H1 (cell line): Measurements from ENCODE around the gene SKA3. TPM values are rescaled to one million over a fixed set of nuclear protein-coding genes. Genes with fewer than 3 reads are reported as not detected.

Source experiments
- CTCF ChIA-PET: fragments of 300-600 bp; sonication (Branson Sonifier 250); formaldehyde crosslinking; loops from one replicate; lab custom pipeline; 2021; ENCODE audit not compliant: partially characterized antibody; lab: Charles Lee
- POLR2A ChIA-PET: fragments of 300-600 bp; sonication (Branson Sonifier 250); formaldehyde crosslinking; loops from one replicate; lab custom pipeline; 2021; ENCODE audit warnings: inconsistent platforms; ENCODE audit not compliant: partially characterized antibody; lab: Charles Lee
- DNase-seq, 2 experiments: peaks; one replicate each; pipeline versions ENCODE4 v3.0.0 to v3.0.0-alpha.2; 2010 to 2022; ENCODE audit warnings: low spot score in 2 of 2, low read depth in 1 of 2, mixed read lengths in 1 of 2
- FAIRE-seq: peaks from 2 replicates; lab custom pipeline; 2011; peaks lifted over from hg19 to GRCh38; lab: Jason Lieb, UNC
- H2AFZ ChIP-seq: 2 replicates; pipeline ENCODE4 v1.8.1; 2012; ENCODE audit warnings: low read length, inconsistent platforms
- H2AK5ac ChIP-seq: 2 replicates; pipeline ENCODE4 v1.6.1; 2013; ENCODE audit warnings: low read depth, low read length
- H2BK120ac ChIP-seq: replicated peaks from 2 replicates; pipeline ENCODE3; 2013; ENCODE audit warnings: low read depth, low read length, inconsistent platforms
- H2BK12ac ChIP-seq: 2 replicates; pipeline ENCODE4 v1.6.1; 2013; ENCODE audit warnings: low read depth, low read length
- H2BK15ac ChIP-seq: 2 replicates; pipeline ENCODE4 v1.6.1; 2013; ENCODE audit warnings: low read length
- H2BK20ac ChIP-seq: 2 replicates; pipeline ENCODE4 v1.6.1; 2013; ENCODE audit warnings: low read length
- H2BK5ac ChIP-seq: 2 replicates; pipeline ENCODE4 v1.6.1; 2013; ENCODE audit warnings: low read depth, low read length
- H3K14ac ChIP-seq: 2 replicates; pipeline ENCODE4 v1.6.1; 2013; ENCODE audit warnings: inconsistent platforms; ENCODE audit not compliant: insufficient read length
- H3K18ac ChIP-seq: 2 replicates; pipeline ENCODE4 v1.6.1; 2013; ENCODE audit warnings: low read length; ENCODE audit errors: extremely low read depth
- H3K23ac ChIP-seq: 2 replicates; pipeline ENCODE4 v1.6.1; 2013; ENCODE audit warnings: inconsistent platforms; ENCODE audit not compliant: insufficient read length
- H3K23me2 ChIP-seq: 2 replicates; pipeline ENCODE4 v1.6.1; 2013; ENCODE audit warnings: low read depth, low read length
- H3K27ac ChIP-seq: 2 replicates; pipeline ENCODE4 v1.6.1; 2011; ENCODE audit warnings: low read depth, low read length, inconsistent platforms
- H3K27me3 ChIP-seq, 4 experiments: replicated peaks in 1 of 4; 1 replicate in 1 of 4; 2 replicates in 3 of 4; pipeline versions ENCODE4 v1.6.1 to v1.8.1; 2011 to 2013; ENCODE audit warnings: low read length in 3 of 4, mild to moderate bottlenecking in 3 of 4, inconsistent platforms in 2 of 4, mixed read lengths in 2 of 4, moderate library complexity in 1 of 4; ENCODE audit not compliant: control insufficient read depth in 3 of 4, insufficient read depth in 3 of 4; ENCODE audit errors: extremely low read depth in 1 of 4
- H3K36me3 ChIP-seq, 4 experiments: 2 replicates each; pipeline versions ENCODE4 v1.6.1 to v1.8.1; 2011 to 2013; ENCODE audit warnings: mild to moderate bottlenecking in 4 of 4, low read length in 3 of 4, moderate library complexity in 2 of 4, control low read depth in 1 of 4, inconsistent platforms in 1 of 4; ENCODE audit not compliant: insufficient read depth in 4 of 4, control insufficient read depth in 2 of 4
- H3K4ac ChIP-seq: replicated peaks from 2 replicates; pipeline ENCODE3; 2013; ENCODE audit warnings: low read length, low read depth, mixed read lengths, inconsistent platforms; ENCODE audit not compliant: insufficient read length
- H3K4me1 ChIP-seq, 4 experiments: replicated peaks in 1 of 4; 1 replicate in 1 of 4; 2 replicates in 3 of 4; pipeline versions ENCODE4 v1.6.1 to v1.8.1; 2011 to 2013; ENCODE audit warnings: low read length in 3 of 4, inconsistent platforms in 2 of 4, mixed read lengths in 1 of 4; ENCODE audit not compliant: insufficient read depth in 4 of 4, control insufficient read depth in 3 of 4
- H3K4me2 ChIP-seq, 2 experiments: 2 replicates each; pipeline versions ENCODE4 v1.6.1 to v1.8.1; 2011 to 2013; ENCODE audit warnings: low read depth in 2 of 2, low read length in 2 of 2, control low read depth in 1 of 2, inconsistent platforms in 1 of 2, mild to moderate bottlenecking in 1 of 2; ENCODE audit not compliant: insufficient read depth in 1 of 2
- H3K4me3 ChIP-seq, 4 experiments: fragments of 200-600, 300-600 bp in 1 of 4; sonication (generic), shearing (Covaris generic), sonication (Bioruptor Twin) in 1 of 4; 2 replicates each; pipeline versions ENCODE4 v1.5.1 to v1.8.1; 2011 to 2016; ENCODE audit warnings: low read length in 4 of 4, low read depth in 3 of 4, control low read depth in 2 of 4, inconsistent platforms in 2 of 4, mild to moderate bottlenecking in 2 of 4, mixed read lengths in 1 of 4, moderate library complexity in 1 of 4; ENCODE audit not compliant: insufficient read depth in 2 of 4; ENCODE audit errors: extremely low read depth in 1 of 4
- H3K56ac ChIP-seq: replicated peaks from 2 replicates; pipeline ENCODE3; 2013; ENCODE audit warnings: low read depth, mild to moderate bottlenecking, mixed read lengths, low read length, inconsistent platforms; ENCODE audit not compliant: insufficient read length
- H3K79me1 ChIP-seq: 2 replicates; pipeline ENCODE4 v1.6.1; 2013; ENCODE audit warnings: low read depth, low read length, control low read depth
- H3K79me2 ChIP-seq, 2 experiments: 2 replicates each; pipeline versions ENCODE4 v1.6.1 to v1.8.1; 2012 to 2013; ENCODE audit warnings: low read length in 2 of 2, mild to moderate bottlenecking in 2 of 2, inconsistent platforms in 1 of 2; ENCODE audit not compliant: insufficient read depth in 2 of 2, control insufficient read depth in 1 of 2
- H3K9ac ChIP-seq, 4 experiments: replicated peaks in 1 of 4; 1 replicate in 1 of 4; 2 replicates in 3 of 4; pipeline versions ENCODE4 v1.6.1 to v1.8.1; 2011 to 2013; ENCODE audit warnings: low read depth in 3 of 4, low read length in 3 of 4, control low read depth in 2 of 4, mild to moderate bottlenecking in 2 of 4, moderate library complexity in 2 of 4, inconsistent platforms in 1 of 4; ENCODE audit errors: extremely low read depth in 1 of 4
- H3K9me3 ChIP-seq, 2 experiments: 2 replicates each; pipeline versions ENCODE4 v1.6.1 to v1.8.1; 2012 to 2013; ENCODE audit warnings: mild to moderate bottlenecking in 2 of 2, moderate library complexity in 2 of 2, control low read depth in 1 of 2, inconsistent platforms in 1 of 2, low read depth in 1 of 2, low read length in 1 of 2, mixed read lengths in 1 of 2; ENCODE audit not compliant: insufficient read depth in 2 of 2
- H4K20me1 ChIP-seq, 2 experiments: replicated peaks in 1 of 2; 2 replicates each; pipeline versions ENCODE3 to v1.8.1; 2011 to 2013; ENCODE audit warnings: inconsistent platforms in 2 of 2, low read length in 2 of 2, mild to moderate bottlenecking in 1 of 2; ENCODE audit not compliant: insufficient read depth in 2 of 2, control insufficient read depth in 1 of 2
- H4K5ac ChIP-seq: 2 replicates; pipeline ENCODE4 v1.6.1; 2013; ENCODE audit warnings: low read length, low read depth, mixed read lengths, inconsistent platforms; ENCODE audit not compliant: insufficient read length
- H4K8ac ChIP-seq: 2 replicates; pipeline ENCODE4 v1.8.0; 2013; ENCODE audit warnings: mild to moderate bottlenecking, moderate library complexity, low read length, inconsistent platforms; ENCODE audit not compliant: insufficient read depth; ENCODE audit errors: extremely low read depth
- H4K91ac ChIP-seq: replicated peaks from 2 replicates; pipeline ENCODE3; 2013; ENCODE audit warnings: low read length, mixed read lengths, inconsistent platforms; ENCODE audit not compliant: insufficient read length
- CEBPB ChIP-seq: IDR thresholded peaks from 2 replicates; pipeline ENCODE4 v1.6.1; 2012; ENCODE audit warnings: low read depth, low read length
- EGR1 ChIP-seq: IDR thresholded peaks from 2 replicates; pipeline ENCODE4 v1.6.1; 2011; ENCODE audit warnings: low read depth, low read length, borderline replicate concordance
- WGBS, 2 experiments: shearing (Covaris generic) in 1 of 2; methylation state at CpG; one replicate each; pipeline versions ENCODE4 v1.1.6 to v1.1.7; 2013 to 2015; ENCODE audit warnings: low lambda C conversion rate in 2 of 2, mixed read lengths in 2 of 2, inconsistent platforms in 1 of 2, low coverage in 1 of 2, missing lambda C conversion rate in 1 of 2; ENCODE audit not compliant: insufficient replicate concordance in 2 of 2, insufficient coverage in 1 of 2, insufficient read length in 1 of 2; ENCODE audit errors: extremely low coverage in 1 of 2, missing lambda C conversion rate in 1 of 2; 5-methylcytosine and 5-hydroxymethylcytosine counted together
- polyA plus RNA-seq, 7 experiments: library from polyadenylated mRNA; depleted of rRNA in 3 of 7; stranded (reverse) in 5 of 7; unstranded in 2 of 7; fragments of >200 nt in 5 of 7; fragments of 200-250 nt in 2 of 7; gene quantifications; 1 replicate in 5 of 7; 2 replicates in 1 of 7; 4 replicates in 1 of 7; pipeline versions ENCODE4 v1.2.1 to v1.2.3, GENCODE V29; 2011 to 2013; ENCODE audit warnings: missing spikeins in 2 of 7, mixed read lengths in 2 of 7
- total RNA-seq: library from RNA; stranded (reverse); fragmentation: NEBNext Ultra II Directional; extraction: Animal tissue kit (Norgen Biotek cat#: 25700); gene quantifications from 2 replicates; pipeline ENCODE4 v1.2.1, GENCODE V29; 2021

The SKA3 gene
- total and polyA plus RNA-seq, 2 of the 8 experiments (the other 6 are each of a cell fraction or from before 2014, with no cell fraction given), result 32.3 to 63.7 TPM

DNA sequence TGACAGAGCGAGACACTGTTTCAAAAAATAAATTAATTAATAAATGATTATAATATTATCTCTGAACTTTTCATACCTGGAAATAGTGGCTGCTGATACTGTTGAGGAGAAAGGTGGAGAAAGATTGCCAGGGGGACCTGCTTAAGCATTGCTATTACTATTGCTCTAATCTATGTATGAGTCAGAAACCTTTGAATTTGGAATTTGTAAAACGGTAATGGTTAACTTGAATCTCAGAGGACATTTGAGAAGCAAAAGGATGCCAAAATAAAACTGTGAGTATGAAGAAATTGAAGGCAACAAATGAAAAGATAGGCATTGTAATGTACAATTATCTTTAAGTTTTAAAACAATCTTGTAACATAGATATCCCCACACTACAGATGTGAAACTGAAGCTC is 5.3 kb upstream of the SKA3 start:
- FAIRE-seq (no peak), DNase-seq (no peak)
- ChIA-PET CTCF (no interaction called here), POLR2A (interaction anchor here (0.6 kb wide), 1 partner anchor 1578 kb away, joined by 3 read pairs; no protein-coding TSS in a partner anchor)
- no peak overlapping the region for H2BK5ac ChIP-seq
- H3K79me1 ChIP-seq, result peaks cover 4% of the 10 kb centered on the region; the same call in 1 of the 2 replicates
- H4K5ac ChIP-seq, result no peak overlapping the region
- no peak overlapping the region for H3K23ac ChIP-seq
- no peak overlapping the region for H4K91ac ChIP-seq
- no peaks in the 10 kb centered on the region for H3K23me2 ChIP-seq
- no peak overlapping the region for H2BK15ac ChIP-seq
- no peak overlapping the region for H2AK5ac ChIP-seq
- no peak overlapping the region for H3K4ac ChIP-seq
- no peak overlapping the region for H3K4me2 ChIP-seq
- H3K9me3 ChIP-seq, result peaks cover 0 to 5% of the 10 kb centered on the region in 2 experiments; a peak in 3 of 4 replicates
- H2BK120ac ChIP-seq, result no peak overlapping the region
- H3K79me2 ChIP-seq, result peaks cover 4 to 17% of the 10 kb centered on the region in 2 experiments; a peak in 3 of 4 replicates
- no peak overlapping the region for H3K4me3 ChIP-seq
- TF ChIP-seq CEBPB (no peak), EGR1 (no peak)
- no peaks in the 10 kb centered on the region for H3K36me3 ChIP-seq
- H4K8ac ChIP-seq, result no peak overlapping the region
- H4K20me1 ChIP-seq, result peaks cover 0 to 2% of the 10 kb centered on the region in 2 experiments
- no peak overlapping the region for H2BK20ac ChIP-seq
- no peak overlapping the region for H2BK12ac ChIP-seq
- WGBS, 2 experiments, result 88% methylated on average over 2 of the region's 2 CpGs; no CpG with 5 or more reads in 1 of the 2 experiments
- H3K27ac ChIP-seq, result no peak overlapping the region
- H3K14ac ChIP-seq, result no peak overlapping the region
- no peak overlapping the region for H3K56ac ChIP-seq
- no peaks in the 10 kb centered on the region for H3K27me3 ChIP-seq
- H3K18ac ChIP-seq, result no peak overlapping the region
- H3K9ac ChIP-seq, result no peak overlapping the region
- peaks cover 0 to 4% (median 0%) of the 10 kb centered on the region in 4 experiments; a peak in 1 of 7 replicates for H3K4me1 ChIP-seq
- no peak overlapping the region for H2AFZ ChIP-seq
